Activated CD4-positive, alpha-beta T cell treated with anti-CD3 and anti-CD28 coated beads, Interleukin-2, Interleukin-6, amounts not matched to agents 100 ng/mL and 50 ng/mL, durations not matched to agents 16 hours and 8 hours (primary cell): ENCODE data around the gene SMARCA5.
"Not testable (repeated sequence)": the region's sequence is repeated elsewhere in the genome, so short reads cannot be mapped to it uniquely, and the experiment has no call there.

Source experiments
- DNase-seq: peaks from one replicate; pipeline ENCODE4 v3.0.0-alpha.2; 2020

Gene SMARCA5, protein sequence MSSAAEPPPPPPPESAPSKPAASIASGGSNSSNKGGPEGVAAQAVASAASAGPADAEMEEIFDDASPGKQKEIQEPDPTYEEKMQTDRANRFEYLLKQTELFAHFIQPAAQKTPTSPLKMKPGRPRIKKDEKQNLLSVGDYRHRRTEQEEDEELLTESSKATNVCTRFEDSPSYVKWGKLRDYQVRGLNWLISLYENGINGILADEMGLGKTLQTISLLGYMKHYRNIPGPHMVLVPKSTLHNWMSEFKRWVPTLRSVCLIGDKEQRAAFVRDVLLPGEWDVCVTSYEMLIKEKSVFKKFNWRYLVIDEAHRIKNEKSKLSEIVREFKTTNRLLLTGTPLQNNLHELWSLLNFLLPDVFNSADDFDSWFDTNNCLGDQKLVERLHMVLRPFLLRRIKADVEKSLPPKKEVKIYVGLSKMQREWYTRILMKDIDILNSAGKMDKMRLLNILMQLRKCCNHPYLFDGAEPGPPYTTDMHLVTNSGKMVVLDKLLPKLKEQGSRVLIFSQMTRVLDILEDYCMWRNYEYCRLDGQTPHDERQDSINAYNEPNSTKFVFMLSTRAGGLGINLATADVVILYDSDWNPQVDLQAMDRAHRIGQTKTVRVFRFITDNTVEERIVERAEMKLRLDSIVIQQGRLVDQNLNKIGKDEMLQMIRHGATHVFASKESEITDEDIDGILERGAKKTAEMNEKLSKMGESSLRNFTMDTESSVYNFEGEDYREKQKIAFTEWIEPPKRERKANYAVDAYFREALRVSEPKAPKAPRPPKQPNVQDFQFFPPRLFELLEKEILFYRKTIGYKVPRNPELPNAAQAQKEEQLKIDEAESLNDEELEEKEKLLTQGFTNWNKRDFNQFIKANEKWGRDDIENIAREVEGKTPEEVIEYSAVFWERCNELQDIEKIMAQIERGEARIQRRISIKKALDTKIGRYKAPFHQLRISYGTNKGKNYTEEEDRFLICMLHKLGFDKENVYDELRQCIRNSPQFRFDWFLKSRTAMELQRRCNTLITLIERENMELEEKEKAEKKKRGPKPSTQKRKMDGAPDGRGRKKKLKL

DNA sequence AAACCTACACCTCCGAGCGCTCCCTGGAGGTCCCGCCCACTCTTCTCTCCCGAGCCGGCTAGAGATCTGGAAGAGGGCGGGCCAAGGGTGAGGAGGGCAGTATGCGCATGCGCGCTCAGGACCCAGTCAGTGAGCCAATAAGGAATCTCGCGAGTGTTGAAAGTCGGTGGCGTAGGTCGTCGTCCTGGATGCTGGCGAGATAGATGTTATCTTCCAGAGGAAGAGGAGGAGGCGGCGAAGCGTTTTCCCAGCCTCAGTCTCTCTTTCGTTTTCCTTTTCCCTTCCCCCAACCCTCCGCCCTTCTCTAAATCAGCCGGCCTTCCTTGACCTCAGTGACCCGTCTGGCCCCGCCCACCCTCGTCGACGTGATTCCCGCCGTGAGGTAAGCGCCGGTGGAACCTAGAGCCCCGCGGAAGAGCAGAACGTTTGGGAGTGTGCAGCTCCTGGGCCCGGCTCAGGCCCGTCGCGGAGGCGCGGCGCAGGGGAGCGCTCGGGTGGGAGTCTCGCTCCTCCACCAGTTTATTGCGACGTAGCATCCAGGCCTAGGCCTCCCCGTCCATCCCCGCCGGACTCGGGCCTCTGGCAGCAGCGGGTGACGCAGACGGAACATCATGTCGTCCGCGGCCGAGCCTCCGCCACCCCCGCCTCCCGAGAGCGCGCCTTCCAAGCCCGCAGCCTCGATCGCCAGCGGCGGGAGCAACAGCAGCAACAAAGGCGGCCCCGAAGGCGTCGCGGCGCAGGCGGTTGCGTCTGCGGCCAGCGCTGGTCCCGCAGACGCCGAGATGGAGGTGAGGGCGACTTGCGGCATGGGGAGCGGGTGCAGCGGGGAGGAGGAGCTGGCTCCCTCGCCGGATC lies at the start of gene SMARCA5:
SMARCA5 (plus strand) TSS at position 389 of the 855 bp plus-strand sequence; CDS start at position 612, 223 bp downstream.
- DNase-seq: peak; percentile 98

DNA sequence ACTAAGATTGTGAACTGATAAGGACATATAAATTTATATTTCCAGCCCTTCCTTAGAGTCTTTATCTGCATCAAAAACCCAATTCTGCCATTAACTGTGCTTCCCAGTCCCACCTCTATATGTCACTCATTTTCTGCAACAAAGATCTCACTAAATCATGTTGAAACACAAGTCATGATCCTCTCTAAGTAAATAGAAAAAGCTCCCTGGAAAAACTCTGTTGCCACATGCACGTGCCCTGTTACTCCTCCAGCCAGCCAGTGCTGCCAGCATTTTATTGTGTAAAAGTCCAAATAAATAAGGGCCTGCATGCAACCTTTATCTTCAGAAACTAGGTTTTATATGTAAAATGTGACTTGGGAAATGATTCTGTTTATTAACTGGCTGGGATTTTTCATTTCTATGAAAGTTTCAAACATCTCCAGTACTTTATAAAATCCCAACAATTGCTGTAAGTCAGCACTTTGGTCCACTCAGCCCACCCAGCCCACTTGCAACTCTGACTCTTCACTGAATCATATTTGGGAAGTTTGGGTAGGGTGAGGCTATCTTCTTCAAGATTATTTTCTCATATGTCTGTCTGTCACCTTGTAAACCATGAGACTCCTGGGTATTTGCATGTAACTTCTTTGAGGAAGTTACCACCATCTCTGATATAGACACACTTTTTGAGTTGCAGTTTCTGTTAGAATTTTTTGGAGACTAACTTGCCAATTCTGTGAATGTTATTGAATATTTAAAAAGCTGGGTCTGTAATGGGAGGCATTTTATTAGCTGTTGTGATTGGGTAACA lies 40.0 kb upstream of the SMARCA5 start:
- DNase-seq: no peak

DNA sequence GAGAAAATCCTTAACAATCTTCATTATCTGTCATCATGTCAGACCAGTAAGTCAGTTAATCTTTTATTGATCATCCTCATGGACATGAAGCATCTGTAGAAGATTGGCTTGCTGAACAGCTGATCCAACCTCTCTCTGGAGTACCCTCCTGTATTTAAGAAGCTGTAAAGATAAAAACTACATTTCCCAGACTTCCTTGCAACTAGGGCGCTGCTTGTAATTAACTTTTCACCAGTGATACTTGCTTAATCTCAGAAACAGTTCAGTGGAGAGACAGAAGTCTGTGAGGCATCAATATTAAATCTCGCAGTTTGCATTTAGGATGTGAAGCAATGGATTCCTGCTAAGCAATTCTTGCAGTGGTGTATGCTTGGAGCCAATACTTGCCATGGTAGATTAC lies 36.0 kb upstream of the SMARCA5 start:
- no peak for DNase-seq

DNA sequence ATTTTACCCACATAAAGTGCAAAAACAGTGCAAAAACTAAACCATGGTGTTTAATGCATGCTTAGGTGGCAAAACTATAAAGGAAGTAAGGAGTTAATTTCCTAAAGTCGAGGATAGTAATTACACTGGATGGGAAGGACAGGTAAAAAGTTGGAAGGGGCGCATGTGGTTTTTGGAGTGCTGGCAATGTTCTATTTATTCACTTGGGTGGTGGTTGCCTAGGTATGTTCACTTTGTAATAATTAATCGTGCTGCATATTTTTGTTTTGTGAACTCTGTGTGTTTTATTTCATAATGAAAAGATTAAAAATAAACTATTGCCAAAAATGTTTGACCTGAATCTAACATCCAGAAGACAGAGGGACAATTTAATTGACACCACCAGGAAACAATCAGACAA lies 32.1 kb upstream of the SMARCA5 start:
- DNase-seq: no peak

DNA sequence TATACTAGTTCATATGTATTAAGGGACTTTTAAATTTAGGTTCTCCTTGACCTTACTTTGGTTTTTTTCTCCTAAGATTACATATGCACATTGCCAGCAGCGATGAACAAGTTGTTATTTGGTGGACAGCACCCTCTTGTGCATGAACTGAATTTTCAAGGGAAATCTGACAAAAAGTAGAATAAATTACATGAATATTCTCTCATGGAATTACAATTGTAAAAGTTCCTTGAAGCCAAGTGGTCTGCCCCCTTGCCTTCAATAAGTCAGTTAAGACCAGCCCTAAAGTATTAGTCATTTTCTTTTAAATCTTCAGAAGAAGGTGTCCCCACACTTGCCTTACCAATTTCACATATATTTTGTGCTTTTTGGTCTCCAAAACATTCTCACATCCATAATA lies 30.7 kb upstream of the SMARCA5 start:
- peak; percentile 5 for DNase-seq

DNA sequence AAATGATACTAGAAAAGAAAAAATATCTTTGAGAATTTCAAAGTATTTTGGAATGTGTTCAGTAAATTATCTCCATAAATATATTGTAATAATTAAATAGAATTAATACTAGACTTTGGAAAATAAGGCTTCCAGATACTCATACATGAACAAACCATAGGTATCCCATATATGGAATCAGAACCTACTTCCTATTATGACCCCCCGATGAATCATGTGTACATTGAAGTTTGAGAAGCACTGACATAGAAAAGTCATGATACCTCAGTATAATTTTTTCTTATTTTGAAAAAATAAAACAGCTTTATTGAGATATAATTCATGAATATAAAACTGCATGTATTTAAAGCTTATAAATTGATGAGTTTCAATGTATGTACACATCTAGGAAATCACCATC lies 27.2 kb upstream of the SMARCA5 start:
- no peak for DNase-seq

DNA sequence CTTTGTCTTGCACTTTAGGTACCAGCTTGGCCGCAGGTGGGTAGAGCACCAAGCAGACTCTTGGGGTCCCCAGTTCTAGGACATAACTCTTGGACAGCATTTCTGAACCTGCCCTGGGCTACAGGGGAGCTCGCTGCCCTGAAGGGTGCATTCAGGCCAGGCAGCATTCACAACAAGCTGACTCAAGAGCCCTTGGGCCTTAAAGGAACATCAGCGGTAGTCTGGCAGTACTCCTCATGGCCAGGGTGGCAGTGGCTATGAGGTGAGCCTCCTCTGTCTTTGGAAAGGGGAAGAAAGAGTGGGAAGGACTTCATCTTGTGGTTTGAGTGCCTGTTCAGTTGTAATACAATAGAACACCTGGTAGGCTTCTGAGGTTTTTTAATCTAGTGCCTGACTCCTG lies 24.8 kb upstream of the SMARCA5 start:
- no peak for DNase-seq

DNA sequence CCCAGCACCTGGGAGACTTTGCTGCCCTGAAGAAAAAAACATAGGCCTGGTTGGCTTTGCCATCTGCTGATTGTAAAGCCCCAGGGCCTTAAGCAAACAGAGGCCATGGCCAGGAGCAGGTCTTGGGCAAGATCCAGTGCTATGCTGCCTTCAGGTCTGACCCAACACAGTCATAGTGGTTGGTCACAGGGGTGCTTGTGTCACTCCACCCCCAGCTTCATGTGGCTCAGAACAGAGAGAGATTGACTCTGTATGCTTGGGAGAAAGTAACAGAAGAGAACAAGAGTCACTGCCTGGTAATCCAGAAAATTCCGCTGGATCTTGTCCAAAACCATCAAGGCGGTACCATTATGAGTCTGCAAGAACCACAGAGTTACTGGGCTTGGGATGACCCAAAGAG lies 24.4 kb upstream of the SMARCA5 start:
- no peak for DNase-seq

DNA sequence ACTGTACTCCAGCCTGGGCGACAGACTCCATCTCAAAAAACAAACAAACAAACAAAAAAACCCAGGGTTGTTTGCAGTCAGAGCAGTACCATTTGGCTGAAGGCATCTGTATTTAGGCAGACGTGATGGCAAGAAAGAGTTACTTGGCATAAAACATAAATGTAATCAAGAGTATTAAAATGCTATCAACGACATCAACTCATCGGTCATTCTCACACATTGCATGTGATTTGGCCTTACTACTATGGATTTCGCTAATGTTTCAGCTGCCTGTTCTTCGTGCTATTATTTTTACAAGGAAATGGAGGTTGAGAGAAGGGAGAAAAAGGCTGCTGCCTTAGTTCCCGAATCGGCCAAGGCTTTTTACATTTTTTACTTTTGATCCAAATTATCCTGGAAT lies 15.5 kb upstream of the SMARCA5 start:
- no peak for DNase-seq

DNA sequence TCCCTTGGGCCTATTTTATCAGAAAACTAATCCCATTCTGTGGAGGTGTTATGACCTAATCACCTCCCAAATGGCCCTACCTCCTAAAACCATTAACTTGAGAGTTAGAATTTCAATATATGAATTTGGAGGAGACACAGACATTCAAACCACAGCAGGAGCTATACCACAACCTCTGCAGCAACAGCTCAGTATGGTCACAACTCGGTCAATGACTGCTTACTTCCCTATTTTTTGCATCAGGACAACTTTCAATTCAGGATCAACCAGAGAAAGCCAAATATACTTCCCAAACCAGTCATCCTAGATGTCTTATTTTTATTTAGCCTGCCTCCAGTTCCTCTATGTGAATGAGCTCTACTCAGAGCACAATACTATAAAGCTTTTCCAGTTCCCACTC lies 11.3 kb upstream of the SMARCA5 start:
- DNase-seq: no peak

DNA sequence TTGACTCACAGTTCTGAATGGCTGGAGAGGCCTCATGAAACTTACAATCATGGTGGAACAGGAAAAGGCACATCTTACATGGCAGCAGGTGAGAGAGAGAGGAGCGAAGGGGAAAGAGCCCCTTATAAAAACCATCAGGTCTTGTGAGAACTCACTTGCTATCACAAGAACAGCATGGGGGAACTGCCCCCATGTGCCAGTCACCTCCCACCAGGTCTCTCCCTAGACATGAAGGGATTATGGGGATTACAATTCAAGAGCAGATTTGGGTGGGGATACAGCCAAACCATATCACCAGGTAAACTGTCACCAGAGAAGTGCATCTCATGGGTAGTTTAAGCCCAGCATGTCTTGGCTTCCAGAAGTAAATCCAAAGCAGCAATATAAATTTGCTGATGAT lies 7.5 kb upstream of the SMARCA5 start:
- DNase-seq: no peak

DNA sequence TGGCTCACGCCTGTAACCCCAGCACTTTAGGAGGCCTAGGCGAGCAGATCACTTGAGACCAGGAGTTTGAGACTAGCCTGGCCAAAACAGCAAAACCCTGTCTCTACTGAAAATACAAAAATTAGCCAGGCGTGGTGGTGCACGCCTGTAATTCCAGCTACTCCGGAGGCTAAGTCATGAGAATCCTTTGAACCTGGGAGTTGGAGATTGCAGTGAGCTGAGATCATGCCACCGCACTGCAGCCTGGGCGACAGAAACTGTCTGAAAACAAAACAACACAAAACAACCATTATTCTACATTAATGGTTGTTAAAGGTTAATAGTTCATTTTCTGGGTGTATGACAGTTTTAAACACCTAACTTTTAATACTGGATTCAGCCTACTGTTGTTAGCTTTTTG lies 1.6 kb upstream of the SMARCA5 start:
- DNase-seq: no peak

DNA sequence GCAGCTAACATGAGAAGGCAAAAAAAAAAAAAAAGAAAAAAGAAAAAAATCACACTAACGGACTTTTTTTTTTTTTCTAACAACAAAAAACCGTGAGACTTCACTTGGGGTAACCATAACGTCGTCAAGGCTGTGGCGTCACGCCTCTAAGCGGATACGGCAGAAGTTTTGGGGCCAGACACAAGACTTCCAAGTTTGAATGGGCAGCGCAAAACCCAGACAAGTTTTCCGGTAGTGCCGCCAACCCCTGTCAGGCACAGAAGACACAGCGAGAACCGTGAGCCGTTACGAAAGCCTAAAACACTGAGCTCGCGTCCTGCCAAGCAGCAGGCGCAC lies 556 bp upstream of the SMARCA5 start:
- no peak for DNase-seq

DNA sequence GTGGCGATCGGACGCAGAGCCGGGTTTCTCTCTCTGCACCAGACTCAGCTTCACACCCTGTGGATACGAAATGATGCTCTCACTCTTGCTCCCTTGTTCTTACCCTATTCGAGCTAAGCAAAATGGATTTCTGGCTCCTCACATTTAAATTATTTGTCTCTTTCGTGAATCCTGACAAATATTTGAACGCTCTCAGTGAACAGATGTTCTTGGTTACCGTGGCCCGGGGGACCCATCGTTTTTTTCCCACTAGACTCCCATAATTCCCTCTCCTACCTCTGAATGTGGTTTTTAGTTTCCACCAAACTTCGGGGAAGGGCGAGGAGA lies 630 bp downstream of the SMARCA5 start:
- DNase-seq: no peak

DNA sequence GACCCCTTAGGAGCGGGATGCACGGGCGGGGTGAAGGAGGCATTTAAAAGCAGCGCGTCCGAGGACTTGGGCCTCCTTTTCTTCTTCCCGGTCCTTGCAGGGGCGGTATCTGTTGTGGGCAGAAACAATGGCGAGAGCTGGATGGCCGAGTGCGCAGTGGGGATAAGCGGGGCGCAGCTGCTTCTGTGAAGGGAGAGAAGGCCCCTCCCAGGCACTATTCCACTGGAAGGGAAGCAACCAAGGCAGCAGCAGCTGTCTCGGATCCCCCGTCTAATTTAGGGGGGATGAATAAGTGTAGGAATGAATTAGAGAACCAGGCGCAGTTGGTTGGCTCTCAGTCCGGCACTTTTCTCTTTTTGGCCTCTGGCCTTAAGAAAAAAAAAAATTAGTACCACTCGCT lies 995 bp downstream of the SMARCA5 start:
- DNase-seq: peak; percentile 16

DNA sequence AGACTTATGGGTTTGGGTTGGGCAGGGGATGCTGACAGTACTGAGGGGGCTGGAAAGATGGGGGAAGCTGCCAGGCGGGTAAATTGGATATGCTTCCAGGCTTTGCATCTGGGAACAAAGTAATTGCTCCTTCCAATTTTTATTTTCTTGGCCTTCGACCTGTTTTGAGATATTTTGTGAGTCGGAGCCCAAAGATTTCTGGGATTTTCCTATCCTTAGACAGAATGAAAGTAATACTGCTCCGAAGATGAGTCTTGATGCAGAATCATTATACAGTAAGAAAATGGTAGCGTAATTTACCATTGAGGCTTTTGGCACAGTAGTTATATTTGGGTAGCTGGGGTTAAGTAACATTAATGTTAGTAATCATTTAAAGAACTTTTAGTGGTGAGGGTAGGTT lies 1.4 kb downstream of the SMARCA5 start:
- peak; percentile 14 for DNase-seq

DNA sequence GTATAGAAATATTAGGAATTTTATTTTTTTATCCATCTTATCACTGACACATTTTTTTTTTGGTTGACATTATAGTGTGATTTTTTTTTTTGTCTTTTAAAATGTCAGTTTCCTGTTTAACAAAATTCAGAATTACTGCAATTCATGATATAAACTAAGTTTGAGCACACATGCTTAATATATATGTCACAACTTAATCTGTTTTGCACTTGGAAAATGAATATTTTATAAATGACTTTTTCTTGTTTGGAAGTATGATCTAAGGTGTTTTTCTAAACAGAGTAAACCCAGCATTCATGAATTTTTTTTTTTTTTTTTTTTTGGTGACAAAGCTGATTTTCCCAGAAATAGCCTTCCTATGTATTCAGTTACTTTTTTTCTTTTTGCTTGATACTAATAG lies 2.4 kb downstream of the SMARCA5 start:
- DNase-seq: no peak

DNA sequence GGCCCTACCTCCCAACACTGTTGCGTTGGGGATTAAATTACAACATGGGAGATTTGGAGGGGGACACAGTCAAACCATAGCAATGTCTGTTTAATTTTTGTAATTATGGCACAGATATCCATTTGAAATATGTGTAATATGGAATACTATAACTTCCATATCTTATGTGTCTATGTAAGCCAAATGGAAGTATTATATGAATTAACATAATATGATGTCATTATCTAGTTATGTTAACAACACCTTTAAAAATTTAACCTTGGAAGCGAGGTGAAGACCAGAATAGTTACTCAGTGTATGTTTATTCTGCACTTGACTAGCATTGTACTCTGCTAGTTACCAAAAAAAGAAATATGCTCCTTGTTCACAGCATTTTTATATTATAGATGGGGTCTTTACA lies 4.3 kb downstream of the SMARCA5 start:
- no peak for DNase-seq

DNA sequence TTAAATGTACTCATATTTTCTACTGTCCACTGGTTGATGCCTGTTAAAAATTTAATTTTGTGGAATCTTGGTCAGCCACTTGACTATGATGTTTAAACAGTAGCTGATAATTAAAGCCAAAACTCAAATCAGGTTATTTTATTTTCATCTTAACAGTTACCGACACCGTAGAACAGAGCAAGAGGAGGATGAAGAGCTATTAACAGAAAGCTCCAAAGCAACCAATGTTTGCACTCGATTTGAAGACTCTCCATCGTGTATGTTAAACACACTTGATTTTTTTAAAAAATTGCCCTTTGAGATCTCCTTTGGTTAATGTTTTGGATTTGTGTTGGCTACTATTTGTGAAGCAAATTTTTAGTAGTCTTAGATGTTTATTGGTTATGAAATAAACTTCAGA lies 10.7 kb downstream of the SMARCA5 start:
- no peak for DNase-seq

DNA sequence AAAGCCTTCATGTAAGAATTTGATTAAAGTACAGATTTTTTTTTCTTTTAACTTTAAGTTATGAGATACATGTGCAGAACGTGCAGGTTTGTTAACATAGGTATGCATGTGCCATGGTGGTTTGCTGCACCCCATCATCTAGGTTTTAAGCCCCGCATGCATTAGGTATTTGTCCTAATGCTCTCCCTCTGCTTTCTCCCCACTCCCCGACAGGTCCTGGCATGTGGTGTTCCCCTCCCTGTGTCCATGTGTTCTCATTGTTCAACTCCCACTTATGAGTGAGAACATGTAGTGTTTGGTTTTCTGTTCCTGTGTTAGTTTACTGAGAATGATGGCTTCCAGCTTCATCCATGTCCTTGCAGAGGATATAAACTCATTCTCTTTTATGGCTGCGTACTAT lies 14.5 kb downstream of the SMARCA5 start:
- DNase-seq: not testable (repeated sequence)

DNA sequence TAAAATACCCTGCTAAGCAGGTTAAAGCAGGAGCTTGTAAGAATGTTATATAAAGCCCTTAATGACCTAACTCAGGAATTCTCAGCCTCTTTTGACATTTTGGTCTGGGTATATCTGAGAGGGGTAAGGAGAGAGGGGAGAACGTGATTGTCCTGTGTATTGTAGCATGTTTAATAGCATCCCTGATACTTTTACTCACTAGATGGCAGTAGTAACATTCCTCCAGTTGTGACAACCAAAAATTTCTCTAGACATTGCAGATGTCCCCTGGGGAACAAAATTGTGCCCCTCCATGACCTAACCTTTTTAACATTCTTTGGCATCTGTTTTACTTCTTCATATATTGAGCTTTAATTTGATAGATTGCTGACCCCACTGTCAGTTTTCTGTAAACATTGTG lies 17.9 kb downstream of the SMARCA5 start:
- peak; percentile 11 for DNase-seq

DNA sequence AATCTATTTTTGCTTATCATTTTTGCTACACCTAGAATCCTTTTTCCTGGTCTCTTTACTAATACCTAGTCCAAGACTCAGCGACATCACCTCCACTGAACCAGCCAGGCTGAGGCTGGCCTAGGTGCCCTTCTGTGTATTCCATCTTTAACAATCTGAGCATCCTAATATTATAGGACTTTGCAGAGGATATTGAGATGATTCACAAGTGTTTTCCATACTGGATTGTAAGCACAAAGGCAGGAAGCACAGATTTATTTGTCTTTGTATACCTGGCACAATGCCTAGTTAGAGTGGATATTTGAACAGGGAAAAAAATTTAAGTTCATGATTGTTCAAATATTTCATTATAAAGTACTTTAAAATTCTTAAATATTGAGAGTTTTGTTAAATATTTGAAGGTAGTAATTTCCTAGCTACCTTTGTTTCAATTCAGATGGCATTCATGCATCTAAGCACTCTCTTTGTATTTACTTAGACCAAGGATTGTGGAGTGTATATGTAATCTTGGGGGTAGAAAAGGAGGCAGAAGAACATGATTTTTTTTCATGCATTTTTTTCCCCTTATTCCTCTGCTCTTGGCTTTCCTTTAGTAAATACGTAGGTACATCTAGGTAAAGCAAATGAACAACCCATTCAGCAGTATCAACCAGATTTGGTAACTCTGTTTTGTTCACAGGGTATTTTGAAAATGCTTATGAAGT lies 18.4 kb downstream of the SMARCA5 start:
- DNase-seq: no peak
